WTC11 (cell line): ENCODE measurements around the gene RPP40.

Experiments
- ESRRA ChIP-seq: sonication (generic); formaldehyde crosslinking; IDR thresholded peaks from 2 replicates; pipeline ENCODE4 v1.8.1; 2022; ENCODE audit warnings: mild to moderate bottlenecking, missing genetic modification reagents, borderline replicate concordance
- FOXP1 ChIP-seq: sonication (generic); formaldehyde crosslinking; IDR thresholded peaks from 2 replicates; pipeline ENCODE4 v1.8.0; 2022; ENCODE audit warnings: missing genetic modification reagents, mild to moderate bottlenecking, moderate library complexity, borderline replicate concordance
- RELA ChIP-seq: sonication (generic); formaldehyde crosslinking; IDR thresholded peaks from 2 replicates; pipeline ENCODE4 v1.8.1; 2022; ENCODE audit warnings: missing genetic modification reagents, mild to moderate bottlenecking, borderline replicate concordance
- TF ChIP-seq, protein P1 (sequence below): fragments of 200-600 bp; IDR thresholded peaks from 2 replicates; pipeline ENCODE4 v1.8.0; 2022; ENCODE audit warnings: antibody characterized with exemption
- TF ChIP-seq, protein P2 (sequence below): sonication (generic); formaldehyde crosslinking; IDR thresholded peaks from 2 replicates; pipeline ENCODE4 v1.8.1; 2023; ENCODE audit warnings: mild to moderate bottlenecking, missing genetic modification reagents, borderline replicate concordance
- TF ChIP-seq, protein P3 (sequence below): sonication (generic); formaldehyde crosslinking; conservative IDR thresholded peaks from 2 replicates; pipeline ENCODE4 v1.8.1; 2022; ENCODE audit warnings: mild to moderate bottlenecking, missing genetic modification reagents
- TF ChIP-seq, protein P4 (sequence below): fragments of 250-450 bp; sonication (Bioruptor Pico); IDR thresholded peaks from 2 replicates; pipeline ENCODE4 v1.9.0; 2021; ENCODE audit warnings: mild to moderate bottlenecking
- TF ChIP-seq, protein P5 (sequence below): sonication (generic); formaldehyde crosslinking; IDR thresholded peaks from 2 replicates; pipeline ENCODE4 v1.8.0; 2022; ENCODE audit warnings: mild to moderate bottlenecking, missing genetic modification reagents
- TF ChIP-seq, protein P6 (sequence below): sonication (generic); formaldehyde crosslinking; IDR thresholded peaks from 2 replicates; pipeline ENCODE4 v1.8.1; 2023; ENCODE audit warnings: mild to moderate bottlenecking, moderate library complexity, missing genetic modification reagents

DNA sequence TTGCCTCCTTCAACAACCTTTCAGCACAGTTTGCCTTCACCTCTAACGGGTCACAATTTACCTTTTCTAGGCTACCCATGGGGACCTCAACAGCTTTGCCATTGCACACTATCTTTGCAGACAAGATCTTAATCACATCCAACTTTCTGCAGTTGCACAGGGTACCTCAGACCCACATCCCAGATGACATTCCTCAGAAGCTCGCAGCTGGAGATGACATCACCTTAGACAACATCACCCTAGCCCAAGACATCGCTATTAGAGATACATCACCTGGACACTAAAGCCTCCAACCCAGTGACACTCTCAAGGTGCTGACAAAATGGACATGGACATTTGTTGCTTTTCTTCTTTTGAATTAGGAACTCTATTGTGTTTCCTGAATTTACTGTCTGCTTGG is 38.6 kb upstream of the RPP40 start:
- TF ChIP-seq, protein P1, sequence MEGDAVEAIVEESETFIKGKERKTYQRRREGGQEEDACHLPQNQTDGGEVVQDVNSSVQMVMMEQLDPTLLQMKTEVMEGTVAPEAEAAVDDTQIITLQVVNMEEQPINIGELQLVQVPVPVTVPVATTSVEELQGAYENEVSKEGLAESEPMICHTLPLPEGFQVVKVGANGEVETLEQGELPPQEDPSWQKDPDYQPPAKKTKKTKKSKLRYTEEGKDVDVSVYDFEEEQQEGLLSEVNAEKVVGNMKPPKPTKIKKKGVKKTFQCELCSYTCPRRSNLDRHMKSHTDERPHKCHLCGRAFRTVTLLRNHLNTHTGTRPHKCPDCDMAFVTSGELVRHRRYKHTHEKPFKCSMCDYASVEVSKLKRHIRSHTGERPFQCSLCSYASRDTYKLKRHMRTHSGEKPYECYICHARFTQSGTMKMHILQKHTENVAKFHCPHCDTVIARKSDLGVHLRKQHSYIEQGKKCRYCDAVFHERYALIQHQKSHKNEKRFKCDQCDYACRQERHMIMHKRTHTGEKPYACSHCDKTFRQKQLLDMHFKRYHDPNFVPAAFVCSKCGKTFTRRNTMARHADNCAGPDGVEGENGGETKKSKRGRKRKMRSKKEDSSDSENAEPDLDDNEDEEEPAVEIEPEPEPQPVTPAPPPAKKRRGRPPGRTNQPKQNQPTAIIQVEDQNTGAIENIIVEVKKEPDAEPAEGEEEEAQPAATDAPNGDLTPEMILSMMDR, result no peak
- TF ChIP-seq, protein P2, sequence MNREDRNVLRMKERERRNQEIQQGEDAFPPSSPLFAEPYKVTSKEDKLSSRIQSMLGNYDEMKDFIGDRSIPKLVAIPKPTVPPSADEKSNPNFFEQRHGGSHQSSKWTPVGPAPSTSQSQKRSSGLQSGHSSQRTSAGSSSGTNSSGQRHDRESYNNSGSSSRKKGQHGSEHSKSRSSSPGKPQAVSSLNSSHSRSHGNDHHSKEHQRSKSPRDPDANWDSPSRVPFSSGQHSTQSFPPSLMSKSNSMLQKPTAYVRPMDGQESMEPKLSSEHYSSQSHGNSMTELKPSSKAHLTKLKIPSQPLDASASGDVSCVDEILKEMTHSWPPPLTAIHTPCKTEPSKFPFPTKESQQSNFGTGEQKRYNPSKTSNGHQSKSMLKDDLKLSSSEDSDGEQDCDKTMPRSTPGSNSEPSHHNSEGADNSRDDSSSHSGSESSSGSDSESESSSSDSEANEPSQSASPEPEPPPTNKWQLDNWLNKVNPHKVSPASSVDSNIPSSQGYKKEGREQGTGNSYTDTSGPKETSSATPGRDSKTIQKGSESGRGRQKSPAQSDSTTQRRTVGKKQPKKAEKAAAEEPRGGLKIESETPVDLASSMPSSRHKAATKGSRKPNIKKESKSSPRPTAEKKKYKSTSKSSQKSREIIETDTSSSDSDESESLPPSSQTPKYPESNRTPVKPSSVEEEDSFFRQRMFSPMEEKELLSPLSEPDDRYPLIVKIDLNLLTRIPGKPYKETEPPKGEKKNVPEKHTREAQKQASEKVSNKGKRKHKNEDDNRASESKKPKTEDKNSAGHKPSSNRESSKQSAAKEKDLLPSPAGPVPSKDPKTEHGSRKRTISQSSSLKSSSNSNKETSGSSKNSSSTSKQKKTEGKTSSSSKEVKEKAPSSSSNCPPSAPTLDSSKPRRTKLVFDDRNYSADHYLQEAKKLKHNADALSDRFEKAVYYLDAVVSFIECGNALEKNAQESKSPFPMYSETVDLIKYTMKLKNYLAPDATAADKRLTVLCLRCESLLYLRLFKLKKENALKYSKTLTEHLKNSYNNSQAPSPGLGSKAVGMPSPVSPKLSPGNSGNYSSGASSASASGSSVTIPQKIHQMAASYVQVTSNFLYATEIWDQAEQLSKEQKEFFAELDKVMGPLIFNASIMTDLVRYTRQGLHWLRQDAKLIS (CRISPR knock-in tag), result no peak
- TF ChIP-seq FOXP1 (CRISPR knock-in tag), result no peak
- TF ChIP-seq, protein P3, sequence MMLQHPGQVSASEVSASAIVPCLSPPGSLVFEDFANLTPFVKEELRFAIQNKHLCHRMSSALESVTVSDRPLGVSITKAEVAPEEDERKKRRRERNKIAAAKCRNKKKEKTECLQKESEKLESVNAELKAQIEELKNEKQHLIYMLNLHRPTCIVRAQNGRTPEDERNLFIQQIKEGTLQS, result no peak
- no peak for TF ChIP-seq RELA
- TF ChIP-seq ESRRA (CRISPR knock-in tag), result no peak
- TF ChIP-seq, protein P4, sequence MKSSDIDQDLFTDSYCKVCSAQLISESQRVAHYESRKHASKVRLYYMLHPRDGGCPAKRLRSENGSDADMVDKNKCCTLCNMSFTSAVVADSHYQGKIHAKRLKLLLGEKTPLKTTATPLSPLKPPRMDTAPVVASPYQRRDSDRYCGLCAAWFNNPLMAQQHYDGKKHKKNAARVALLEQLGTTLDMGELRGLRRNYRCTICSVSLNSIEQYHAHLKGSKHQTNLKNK, result no peak
- TF ChIP-seq, protein P5, sequence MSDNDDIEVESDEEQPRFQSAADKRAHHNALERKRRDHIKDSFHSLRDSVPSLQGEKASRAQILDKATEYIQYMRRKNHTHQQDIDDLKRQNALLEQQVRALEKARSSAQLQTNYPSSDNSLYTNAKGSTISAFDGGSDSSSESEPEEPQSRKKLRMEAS, result no peak
- TF ChIP-seq, protein P6, sequence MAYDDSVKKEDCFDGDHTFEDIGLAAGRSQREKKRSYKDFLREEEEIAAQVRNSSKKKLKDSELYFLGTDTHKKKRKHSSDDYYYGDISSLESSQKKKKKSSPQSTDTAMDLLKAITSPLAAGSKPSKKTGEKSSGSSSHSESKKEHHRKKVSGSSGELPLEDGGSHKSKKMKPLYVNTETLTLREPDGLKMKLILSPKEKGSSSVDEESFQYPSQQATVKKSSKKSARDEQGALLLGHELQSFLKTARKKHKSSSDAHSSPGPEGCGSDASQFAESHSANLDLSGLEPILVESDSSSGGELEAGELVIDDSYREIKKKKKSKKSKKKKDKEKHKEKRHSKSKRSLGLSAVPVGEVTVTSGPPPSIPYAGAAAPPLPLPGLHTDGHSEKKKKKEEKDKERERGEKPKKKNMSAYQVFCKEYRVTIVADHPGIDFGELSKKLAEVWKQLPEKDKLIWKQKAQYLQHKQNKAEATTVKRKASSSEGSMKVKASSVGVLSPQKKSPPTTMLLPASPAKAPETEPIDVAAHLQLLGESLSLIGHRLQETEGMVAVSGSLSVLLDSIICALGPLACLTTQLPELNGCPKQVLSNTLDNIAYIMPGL (CRISPR knock-in tag), result no peak
